ENCODE data around the gene KCNG3.
"Not testable (repeated sequence)": the region's sequence is repeated elsewhere in the genome, so short reads cannot be mapped to it uniquely, and the experiment has no call there.

The KCNG3 gene

DNA sequence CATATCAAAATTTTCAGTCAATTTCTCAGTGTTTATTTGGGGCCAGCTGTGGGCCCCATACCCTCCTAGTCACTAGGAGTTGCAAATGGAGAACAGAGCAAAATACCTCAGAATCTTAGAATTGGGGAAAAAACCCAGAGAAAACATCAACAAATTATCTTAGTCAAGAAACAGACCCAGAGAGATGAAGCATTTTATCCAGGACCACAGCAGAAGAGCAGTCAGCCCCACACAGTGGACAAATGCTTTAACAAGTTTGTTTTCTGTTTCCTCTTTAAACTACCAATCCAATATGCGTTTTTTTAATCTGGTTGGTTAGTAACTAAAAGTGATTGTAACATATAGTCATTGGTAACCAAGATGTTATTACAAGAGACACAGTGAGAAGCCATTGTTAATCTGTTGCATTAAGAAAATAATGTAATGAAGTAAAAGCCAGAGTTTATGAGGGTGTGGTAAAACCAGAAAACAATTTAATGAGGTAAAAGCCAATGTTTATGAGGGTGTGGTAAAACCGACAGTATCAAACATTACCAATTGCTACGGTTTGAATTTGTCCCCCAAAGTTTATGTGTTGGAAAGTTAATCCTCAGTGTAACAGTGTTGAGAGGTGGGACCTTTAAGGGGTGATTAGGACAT is 72.1 kb downstream of the KCNG3 start:
- no peak for DNase-seq

DNA sequence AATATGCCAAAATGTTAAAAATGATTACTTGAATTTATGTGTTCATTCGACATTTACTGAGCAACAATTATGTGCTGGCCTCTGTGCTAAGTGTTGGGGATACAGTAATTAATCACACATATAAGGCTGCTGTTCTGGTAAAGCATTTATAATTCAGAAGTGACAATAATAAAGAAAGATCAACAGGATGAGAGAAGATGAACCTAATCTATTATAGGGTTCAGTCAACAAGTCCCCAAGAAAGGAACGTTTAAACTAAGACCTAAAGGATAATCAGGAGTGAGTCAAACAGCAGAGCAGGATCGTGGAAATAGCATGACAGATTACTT is 72.7 kb downstream of the KCNG3 start:
- DNase-seq = no peak

DNA sequence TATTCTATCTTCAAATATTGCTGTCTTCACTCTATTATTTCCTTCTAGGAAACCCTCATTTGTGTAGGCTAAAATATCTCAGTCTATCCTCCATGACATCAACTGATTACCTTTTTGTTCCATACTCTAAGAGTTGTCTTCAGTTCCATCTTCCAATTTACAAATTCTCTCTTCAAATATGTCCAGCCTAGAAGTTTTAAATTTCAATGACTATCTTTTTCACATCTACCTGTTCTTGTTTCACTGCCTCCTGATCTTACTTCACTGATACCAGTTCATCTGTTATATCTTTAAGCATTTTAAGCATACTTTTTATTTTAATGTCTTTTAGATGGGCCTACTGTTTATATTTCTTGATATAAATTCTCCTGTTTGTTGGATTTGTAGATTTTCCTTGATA is 79.1 kb downstream of the KCNG3 start:
- DNase-seq = no peak

DNA sequence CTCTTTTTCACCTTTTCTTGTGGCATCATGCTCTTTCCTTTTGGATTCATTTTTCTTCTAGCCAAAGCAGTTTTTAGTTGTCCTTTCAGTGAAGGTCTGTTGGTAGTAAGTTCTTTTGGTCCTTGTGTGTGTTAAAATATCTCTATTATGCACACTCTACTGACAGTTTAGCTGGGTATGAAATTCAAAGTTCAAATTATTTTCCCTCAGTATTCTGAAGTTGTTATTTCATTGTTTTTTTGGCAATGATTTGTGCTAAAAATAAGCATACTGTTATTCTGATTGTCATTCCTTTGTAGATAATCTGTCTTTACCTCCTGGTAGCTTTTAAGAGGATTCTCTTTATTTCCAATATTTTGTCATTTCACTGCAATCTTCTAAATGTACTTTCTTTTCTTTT is 79.6 kb downstream of the KCNG3 start:
- no peak for DNase-seq

DNA sequence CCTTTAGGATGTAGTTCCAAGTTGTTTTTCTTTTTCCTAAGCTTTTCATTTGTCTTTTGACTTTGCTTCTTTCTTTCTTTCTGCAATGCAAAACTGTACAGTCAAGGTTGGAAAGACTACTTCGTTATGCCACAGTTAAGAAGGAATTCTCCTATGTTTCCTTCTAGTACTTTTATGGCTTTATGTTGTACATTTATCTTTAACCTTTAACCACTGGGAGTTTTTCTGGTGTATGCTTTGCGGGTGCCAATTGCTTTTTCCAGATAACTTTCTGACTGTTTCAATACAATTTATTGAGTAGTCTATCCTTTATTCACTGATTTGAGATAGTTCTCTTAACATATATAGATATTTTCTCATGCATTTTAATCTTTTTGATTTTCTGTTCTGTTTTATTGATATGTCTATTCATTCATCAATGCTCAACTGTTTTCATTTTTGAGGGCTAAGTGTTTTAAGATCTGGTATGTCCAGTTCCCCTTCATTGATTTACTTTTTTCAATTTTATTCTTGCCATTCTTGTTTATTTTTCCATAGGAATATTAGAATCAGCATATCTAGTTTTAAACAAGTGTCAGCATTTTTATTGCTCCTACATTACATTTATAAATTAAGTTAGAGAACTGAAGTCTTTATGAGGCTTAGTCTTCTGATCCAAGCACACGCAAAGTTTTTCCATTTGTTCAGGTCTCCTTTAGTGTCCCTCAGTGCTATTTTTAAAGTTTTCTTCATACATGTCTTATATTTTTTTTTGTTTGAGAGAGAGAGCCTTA is 82.9 kb downstream of the KCNG3 start:
- DNase-seq = no peak

DNA sequence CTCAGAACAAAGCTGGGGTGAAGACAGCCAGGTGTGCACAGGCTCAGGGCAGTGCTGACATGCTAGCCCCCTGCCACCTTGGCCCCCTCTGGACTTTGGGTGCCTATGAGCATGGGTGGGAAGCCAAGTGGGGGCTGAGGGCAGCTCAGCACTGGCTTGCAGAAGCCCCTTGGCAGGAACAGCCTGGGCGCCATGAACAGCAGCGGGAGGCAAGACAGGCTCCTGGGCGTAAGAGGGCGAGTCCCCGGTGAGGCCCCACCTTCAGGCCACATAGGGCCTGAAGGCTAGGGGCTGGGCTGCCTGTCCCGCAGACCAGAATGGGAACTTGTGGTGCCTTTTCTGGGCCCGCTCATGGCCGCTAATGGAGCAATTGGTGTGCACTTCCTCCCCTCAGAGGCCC is 85.8 kb downstream of the KCNG3 start:
- no peak for DNase-seq

DNA sequence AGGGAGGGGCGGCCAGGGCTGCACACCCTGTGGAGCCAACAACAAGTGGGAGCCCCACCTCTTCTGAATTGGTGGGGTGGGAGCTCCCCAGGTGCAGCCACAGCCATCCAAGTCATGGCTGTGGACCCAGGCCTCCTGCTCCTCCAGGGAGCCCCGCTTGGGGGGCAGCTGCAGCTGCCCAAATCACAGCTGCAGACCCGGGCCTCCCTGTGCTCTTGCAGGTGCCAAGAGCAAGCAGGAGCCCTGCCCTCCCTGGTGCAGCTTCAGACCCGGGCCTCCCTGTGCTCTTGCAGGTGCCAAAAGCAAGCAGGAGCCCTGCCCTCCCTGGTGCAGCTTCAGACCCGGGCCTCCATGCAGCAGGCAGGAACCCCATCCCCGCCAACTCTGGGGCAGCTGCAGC is 86.3 kb downstream of the KCNG3 start:
- no peak for DNase-seq

DNA sequence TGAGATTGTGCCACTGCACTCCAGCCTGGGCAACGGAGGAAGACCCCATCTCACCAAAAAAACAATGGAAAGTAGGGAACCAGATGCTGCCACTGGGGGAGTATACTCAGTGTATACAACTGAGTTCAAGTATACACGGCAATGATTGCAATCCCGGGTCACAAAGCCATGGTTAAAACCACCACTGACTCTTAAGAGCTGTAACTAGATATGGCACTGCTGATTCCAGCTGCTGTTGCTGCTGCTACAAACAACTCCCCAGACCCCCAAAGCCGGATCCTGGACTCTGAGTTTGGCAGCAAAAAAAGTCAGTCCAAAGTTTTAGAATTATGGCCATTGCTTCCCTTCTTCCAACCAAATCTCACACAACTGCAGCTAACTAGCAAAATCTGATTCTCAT is 89.1 kb downstream of the KCNG3 start:
- no peak for DNase-seq

DNA sequence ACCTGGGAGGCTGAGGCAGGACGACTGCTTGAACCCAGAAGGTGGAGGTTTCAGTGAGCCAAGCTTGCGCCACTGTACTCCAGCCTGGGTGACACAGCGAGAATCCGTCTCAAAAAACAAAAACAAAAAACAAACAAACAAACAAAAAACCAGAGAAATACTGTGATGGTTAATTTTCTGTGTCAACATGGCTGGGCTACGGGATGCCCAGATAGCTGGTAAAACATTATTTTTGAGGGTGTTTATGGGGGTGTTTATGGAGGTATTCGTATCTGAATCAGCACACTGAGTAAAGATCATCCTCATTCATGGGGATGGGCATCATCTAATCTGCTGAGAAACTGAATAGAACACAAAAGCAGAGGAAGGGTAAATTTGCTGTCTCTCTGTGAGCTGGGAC is 92.0 kb downstream of the KCNG3 start:
- DNase-seq = no peak

DNA sequence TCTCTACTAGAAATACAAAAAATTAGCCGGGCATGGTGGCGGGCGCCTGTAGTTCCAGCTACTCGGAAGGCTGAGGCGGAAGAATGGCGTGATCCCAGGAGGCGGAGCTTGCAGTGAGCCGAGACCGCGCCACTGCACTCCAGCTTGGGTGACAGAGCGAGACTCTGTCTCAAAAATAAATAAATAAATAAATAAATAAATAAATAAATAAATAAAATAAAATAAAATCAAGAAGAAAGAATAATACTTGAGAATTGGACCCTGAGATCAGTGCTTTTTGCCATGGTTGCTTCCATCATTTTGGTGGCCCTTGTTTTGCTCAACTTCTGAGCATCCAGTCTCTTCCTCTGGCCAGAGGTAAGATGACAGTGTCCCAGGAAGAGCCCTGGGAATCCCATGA is 95.7 kb downstream of the KCNG3 start:
- not testable (repeated sequence) for DNase-seq

DNA sequence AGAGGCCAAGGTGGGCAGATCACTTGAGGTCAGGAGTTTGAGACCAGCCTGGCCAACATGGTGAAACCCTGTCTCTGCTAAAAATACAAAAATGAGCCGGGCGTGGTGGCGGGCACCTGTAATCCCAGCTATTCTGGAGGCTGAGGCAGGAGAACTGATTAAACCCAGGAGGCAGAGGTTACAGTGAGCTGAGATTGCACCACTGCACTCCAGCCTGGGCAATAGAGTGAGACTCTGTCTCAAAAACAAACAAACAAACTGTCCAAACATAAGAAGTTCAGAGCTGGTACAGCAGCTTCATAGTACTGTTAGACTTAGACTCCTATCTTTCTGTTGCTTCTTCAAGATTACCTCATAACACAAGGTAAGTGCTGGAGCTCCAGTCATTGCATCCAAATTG is 100.5 kb downstream of the KCNG3 start:
- not testable (repeated sequence) for DNase-seq

DNA sequence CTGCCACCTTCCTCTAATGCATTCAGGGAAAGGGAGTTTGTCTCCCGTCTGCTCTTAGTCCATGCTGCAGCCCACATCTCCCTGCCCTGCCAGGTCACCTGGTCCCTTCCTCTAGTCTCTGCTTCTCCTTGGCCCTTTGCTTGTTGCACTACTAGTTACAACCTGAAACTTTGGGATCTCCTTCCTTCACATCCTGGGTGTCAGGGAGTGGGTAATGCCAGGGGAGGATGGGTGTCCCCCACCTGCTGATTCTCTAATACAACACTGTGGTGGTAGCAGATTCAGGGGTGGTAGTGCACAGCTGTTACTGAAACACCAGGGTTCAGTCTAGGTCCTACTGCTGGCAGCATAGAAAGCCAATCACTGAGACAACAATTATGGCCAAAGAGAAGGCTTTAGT is 101.6 kb downstream of the KCNG3 start:
- no peak for DNase-seq
